Measurements from ENCODE around the gene PCDHGC3.

PCDHGC3 gene

DNA sequence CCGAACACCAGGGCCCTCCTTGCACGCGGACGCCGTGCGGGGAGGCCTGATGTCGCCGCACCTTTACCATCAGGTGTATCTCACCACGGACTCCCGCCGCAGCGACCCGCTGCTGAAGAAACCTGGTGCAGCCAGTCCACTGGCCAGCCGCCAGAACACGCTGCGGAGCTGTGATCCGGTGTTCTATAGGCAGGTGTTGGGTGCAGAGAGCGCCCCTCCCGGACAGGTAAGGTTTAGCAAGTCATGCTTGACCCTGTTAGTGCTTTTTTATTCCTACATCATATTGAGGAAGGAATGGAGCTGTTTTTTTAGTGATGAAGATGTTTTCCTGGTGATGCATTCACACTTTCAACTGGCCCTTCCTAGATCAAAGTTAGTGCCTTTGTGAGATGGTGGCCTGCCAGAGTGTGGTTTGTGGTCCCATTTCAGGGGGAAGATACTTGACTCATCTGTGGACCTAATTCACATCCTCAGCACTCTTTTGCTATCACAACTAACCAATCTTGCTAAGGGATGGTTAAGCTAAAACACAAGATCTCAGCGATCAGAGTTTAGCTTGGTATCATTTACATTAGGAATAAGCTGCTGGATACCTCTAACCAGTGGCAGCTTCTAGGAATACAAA lies 2.7 kb downstream of the PCDHGC3 start:
- TF ChIP-seq, protein P1, sequence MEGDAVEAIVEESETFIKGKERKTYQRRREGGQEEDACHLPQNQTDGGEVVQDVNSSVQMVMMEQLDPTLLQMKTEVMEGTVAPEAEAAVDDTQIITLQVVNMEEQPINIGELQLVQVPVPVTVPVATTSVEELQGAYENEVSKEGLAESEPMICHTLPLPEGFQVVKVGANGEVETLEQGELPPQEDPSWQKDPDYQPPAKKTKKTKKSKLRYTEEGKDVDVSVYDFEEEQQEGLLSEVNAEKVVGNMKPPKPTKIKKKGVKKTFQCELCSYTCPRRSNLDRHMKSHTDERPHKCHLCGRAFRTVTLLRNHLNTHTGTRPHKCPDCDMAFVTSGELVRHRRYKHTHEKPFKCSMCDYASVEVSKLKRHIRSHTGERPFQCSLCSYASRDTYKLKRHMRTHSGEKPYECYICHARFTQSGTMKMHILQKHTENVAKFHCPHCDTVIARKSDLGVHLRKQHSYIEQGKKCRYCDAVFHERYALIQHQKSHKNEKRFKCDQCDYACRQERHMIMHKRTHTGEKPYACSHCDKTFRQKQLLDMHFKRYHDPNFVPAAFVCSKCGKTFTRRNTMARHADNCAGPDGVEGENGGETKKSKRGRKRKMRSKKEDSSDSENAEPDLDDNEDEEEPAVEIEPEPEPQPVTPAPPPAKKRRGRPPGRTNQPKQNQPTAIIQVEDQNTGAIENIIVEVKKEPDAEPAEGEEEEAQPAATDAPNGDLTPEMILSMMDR (conservative IDR thresholded peaks at IDR 0.05) = peak; percentile 60
- no peak overlapping the region for H3K27ac ChIP-seq

DNA sequence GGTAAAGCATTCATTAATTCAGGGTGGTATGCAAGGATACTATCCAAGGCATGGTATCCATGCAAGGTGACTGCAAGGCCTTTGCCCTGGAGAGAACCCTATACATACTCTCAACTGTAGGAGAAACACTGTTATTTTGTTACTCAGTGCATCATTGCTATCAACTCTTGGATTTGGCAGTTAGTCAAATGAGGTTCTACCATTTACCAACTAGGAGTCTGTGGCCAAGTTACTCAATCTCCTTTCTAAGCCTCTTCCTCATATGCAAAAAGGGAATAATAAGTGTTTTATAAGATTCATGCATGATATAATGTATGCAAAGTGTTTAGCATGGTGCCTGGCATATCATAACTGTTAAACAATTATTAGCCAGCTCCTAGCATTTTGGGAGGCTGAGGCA lies 4.0 kb downstream of the PCDHGC3 start:
- H3K27ac ChIP-seq = no peak overlapping the region
- TF ChIP-seq, protein P1 (conservative IDR thresholded peaks at IDR 0.05) = no peak

GRCh38 chr5:141483902-141484301 lies 8.1 kb downstream of the PCDHGC3 start:
- TF ChIP-seq, protein P1 (conservative IDR thresholded peaks at IDR 0.05) = no peak
- 0 out of 2 replicates have a peak overlapping the region, but pooled peaks have one; percentile 7 for H3K27ac ChIP-seq

GRCh38 chr5:141484310-141484640 lies 8.5 kb downstream of the PCDHGC3 start:
- TF ChIP-seq, protein P1 (conservative IDR thresholded peaks at IDR 0.05) = no peak
- H3K27ac ChIP-seq = 0 out of 2 replicates have a peak overlapping the region, but pooled peaks have one; percentile 7

DNA sequence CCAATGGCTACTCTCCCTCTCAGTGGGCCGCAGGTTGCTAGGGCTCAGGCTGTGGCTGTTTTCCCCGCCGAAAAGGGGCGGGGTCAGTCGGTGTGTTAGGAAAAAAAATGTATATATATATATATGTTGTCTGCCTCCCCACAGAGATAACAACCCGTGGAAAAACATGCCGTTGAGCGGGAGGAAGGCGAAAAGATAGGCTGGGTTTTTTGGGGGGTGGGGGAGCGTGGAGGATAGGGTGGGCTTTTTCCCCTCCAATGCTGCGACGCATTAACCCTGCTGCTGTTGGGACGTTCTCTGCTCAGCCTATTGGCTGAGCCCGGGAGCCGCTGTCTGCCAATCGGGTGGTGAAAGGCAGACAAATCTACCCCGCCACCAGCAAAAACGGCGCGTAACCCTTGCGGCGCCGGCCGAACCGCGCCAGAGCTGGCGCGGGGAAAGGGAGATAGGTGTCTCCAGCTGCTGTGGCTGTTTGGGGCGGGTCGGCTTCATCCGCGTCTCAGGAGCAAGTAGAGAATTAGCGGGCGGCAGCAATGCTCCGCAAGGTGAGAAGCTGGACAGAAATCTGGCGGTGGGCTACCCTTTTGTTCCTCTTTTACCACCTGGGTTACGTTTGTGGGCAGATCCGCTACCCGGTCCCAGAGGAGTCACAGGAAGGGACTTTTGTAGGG lies 9.0 kb downstream of the PCDHGC3 start, which contains the start of gene PCDHGC4:
Gene PCDHGC4, plus strand, starts transcription at position 390 of the 671 bp plus-strand sequence. Its CDS starts 144 bp downstream, at position 534.
- H3K27ac ChIP-seq = 0 out of 2 replicates have a peak within 1 kb of the TSS, but pooled peaks have one; percentile 7
- TF ChIP-seq, protein P1 (conservative IDR thresholded peaks at IDR 0.05) = no peak

DNA sequence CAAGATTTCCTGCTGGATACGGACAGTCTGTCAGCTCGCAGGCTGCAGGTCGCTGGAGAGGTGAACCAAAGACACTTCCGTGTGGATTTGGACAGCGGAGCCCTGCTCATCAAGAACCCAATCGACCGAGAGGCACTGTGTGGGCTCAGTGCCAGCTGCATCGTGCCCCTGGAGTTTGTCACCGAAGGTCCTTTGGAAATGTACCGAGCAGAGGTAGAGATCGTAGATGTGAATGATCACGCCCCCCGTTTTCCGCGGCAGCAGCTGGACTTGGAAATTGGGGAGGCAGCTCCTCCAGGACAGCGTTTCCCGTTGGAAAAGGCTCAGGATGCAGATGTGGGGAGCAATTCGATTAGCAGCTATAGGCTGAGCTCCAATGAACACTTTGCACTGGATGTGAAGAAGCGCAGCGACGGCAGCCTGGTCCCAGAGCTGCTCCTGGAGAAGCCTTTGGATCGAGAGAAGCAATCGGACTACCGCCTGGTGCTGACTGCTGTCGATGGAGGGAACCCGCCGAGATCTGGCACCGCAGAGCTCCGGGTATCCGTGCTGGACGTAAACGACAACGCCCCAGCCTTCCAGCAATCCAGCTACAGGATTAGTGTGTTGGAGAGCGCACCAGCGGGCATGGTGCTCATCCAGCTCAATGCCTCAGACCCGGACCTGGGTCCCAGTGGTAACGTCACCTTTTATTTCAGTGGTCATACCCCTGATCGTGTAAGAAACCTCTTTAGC lies 9.7 kb downstream of the PCDHGC3 start:
- H3K27ac ChIP-seq = no peak overlapping the region
- TF ChIP-seq, protein P1 (conservative IDR thresholded peaks at IDR 0.05) = no peak

DNA sequence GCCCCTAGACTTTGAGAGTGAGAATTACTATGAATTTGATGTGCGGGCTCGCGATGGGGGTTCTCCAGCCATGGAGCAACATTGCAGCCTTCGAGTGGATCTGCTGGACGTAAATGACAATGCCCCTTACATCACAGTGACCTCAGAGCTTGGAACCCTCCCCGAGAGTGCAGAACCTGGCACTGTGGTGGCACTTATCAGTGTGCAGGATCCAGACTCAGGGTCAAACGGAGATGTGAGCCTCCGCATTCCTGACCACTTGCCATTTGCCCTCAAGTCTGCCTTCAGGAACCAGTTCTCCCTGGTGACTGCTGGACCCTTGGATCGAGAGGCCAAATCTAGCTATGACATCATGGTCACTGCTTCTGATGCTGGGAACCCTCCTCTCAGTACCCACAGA lies 10.3 kb downstream of the PCDHGC3 start:
- TF ChIP-seq, protein P1 (conservative IDR thresholded peaks at IDR 0.05) = no peak

More for the DNA sequence above, 10.3 kb downstream of the PCDHGC3 start:
- no peak overlapping the region for H3K27ac ChIP-seq
